GM21360 (cell line): ENCODE results near the gene RBL1.
"Not testable (repeated sequence)": the region's sequence is repeated elsewhere in the genome, so short reads cannot be mapped to it uniquely, and the experiment has no call there.

Experiments
- ATAC-seq: cut with Tn5 transposase; IDR thresholded peaks from one replicate; pipeline ENCODE4 v1.9.1; 2021; ENCODE audit warnings: mild to moderate bottlenecking, moderate library complexity; ENCODE audit not compliant: unreplicated experiment

Gene RBL1

GRCh38 chr20:36998652-36999051 lies 97.1 kb downstream of the RBL1 start:
- ATAC-seq = no peak

GRCh38 chr20:36997121-36997520 lies 98.7 kb downstream of the RBL1 start:
- ATAC-seq = no peak

- not testable (repeated sequence) for ATAC-seq
These were observed 101.6 kb downstream of the RBL1 start for GRCh38 chr20:36994221-36994620.

GRCh38 chr20:36992802-36993334 lies 102.9 kb downstream of the RBL1 start:
- no peak for ATAC-seq

GRCh38 chr20:36991703-36992102 lies 104.1 kb downstream of the RBL1 start:
- no peak for ATAC-seq

- no peak for ATAC-seq
These were observed 106.0 kb downstream of the RBL1 start for GRCh38 chr20:36989797-36990196.

GRCh38 chr20:36988494-36988966 lies 107.3 kb downstream of the RBL1 start:
- no peak for ATAC-seq

- no peak for ATAC-seq
These were observed 111.5 kb downstream of the RBL1 start for GRCh38 chr20:36984257-36984638.

GRCh38 chr20:36975099-36975818 lies 120.5 kb downstream of the RBL1 start:
- ATAC-seq = no peak

- no peak for ATAC-seq
These were observed 121.1 kb downstream of the RBL1 start for GRCh38 chr20:36974660-36975059.

- ATAC-seq = no peak
These were observed 124.7 kb downstream of the RBL1 start for GRCh38 chr20:36971103-36971502.

- no peak for ATAC-seq
These were observed 126.2 kb downstream of the RBL1 start for GRCh38 chr20:36969478-36970186.

GRCh38 chr20:36969051-36969450 lies 126.7 kb downstream of the RBL1 start:
- no peak for ATAC-seq

- no peak for ATAC-seq
These were observed 128.2 kb downstream of the RBL1 start for GRCh38 chr20:36967636-36968035.

GRCh38 chr20:36966965-36967364 lies 128.8 kb downstream of the RBL1 start:
- ATAC-seq = not testable (repeated sequence)

GRCh38 chr20:36962354-36962941 lies 133.3 kb downstream of the RBL1 start:
- ATAC-seq = not testable (repeated sequence)

- no peak for ATAC-seq
These were observed 136.6 kb downstream of the RBL1 start for GRCh38 chr20:36959242-36959641.

GRCh38 chr20:36957875-36958667 lies 137.7 kb downstream of the RBL1 start:
- ATAC-seq = no peak

GRCh38 chr20:36956674-36957073 lies 139.1 kb downstream of the RBL1 start:
- ATAC-seq = no peak

GRCh38 chr20:36956016-36956415 lies 139.8 kb downstream of the RBL1 start:
- no peak for ATAC-seq
